HG02610 (cell line): ENCODE data around the gene LRP2BP.

Experiments used
- ATAC-seq: cut with Tn5 transposase; IDR thresholded peaks from one replicate; pipeline ENCODE4 v1.9.1; 2021; ENCODE audit warnings: mild to moderate bottlenecking, moderate library complexity; ENCODE audit not compliant: unreplicated experiment

LRP2BP gene

GRCh38 chr4:185362570-185362969 lies 33.2 kb downstream of the LRP2BP start:
- peak; percentile 72 for ATAC-seq

- ATAC-seq = no peak
Observed at GRCh38 chr4:185361872-185362271, 33.9 kb downstream of the LRP2BP start.

GRCh38 chr4:185359767-185360446 lies 35.8 kb downstream of the LRP2BP start:
- no peak for ATAC-seq

- no peak for ATAC-seq
Observed at GRCh38 chr4:185358959-185359358, 36.8 kb downstream of the LRP2BP start.

GRCh38 chr4:185358514-185358913 lies 37.2 kb downstream of the LRP2BP start:
- no peak for ATAC-seq

- ATAC-seq = no peak
Observed at GRCh38 chr4:185357733-185358440, 37.8 kb downstream of the LRP2BP start.

GRCh38 chr4:185357211-185357610 lies 38.5 kb downstream of the LRP2BP start:
- ATAC-seq = no peak

- ATAC-seq = no peak
Observed at GRCh38 chr4:185352741-185353140, 43.0 kb downstream of the LRP2BP start.

GRCh38 chr4:185352202-185352601 lies 43.5 kb downstream of the LRP2BP start:
- ATAC-seq = no peak

- ATAC-seq = no peak
Observed at GRCh38 chr4:185351691-185352090, 44.0 kb downstream of the LRP2BP start.

GRCh38 chr4:185346975-185347601 lies 48.6 kb downstream of the LRP2BP start:
- no peak for ATAC-seq

- ATAC-seq = peak; percentile 54
Observed at GRCh38 chr4:185344743-185345538, 50.8 kb downstream of the LRP2BP start.

GRCh38 chr4:185343726-185344581 lies 51.8 kb downstream of the LRP2BP start:
- peak; percentile 47 for ATAC-seq

- ATAC-seq = peak; percentile 63
Observed at GRCh38 chr4:185341841-185342240, 53.9 kb downstream of the LRP2BP start.

GRCh38 chr4:185341377-185341776 lies 54.3 kb downstream of the LRP2BP start:
- peak; percentile 12 for ATAC-seq

GRCh38 chr4:185339941-185340340 lies 55.8 kb downstream of the LRP2BP start:
- ATAC-seq = peak; percentile 26

GRCh38 chr4:185335579-185335978 lies 60.1 kb downstream of the LRP2BP start:
- no peak for ATAC-seq

GRCh38 chr4:185334326-185334725 lies 61.4 kb downstream of the LRP2BP start:
- no peak for ATAC-seq

- ATAC-seq = peak; percentile 96
Observed at GRCh38 chr4:185332575-185333464, 62.9 kb downstream of the LRP2BP start.
